Fibroblast of pulmonary artery (primary cell): ENCODE data around the gene ANLN.

Experiments
- DNase-seq: peaks from one replicate; pipeline ENCODE4 v3.0.0-alpha.2; 2010; ENCODE audit warnings: low read depth
- H3K4me3 ChIP-seq: replicated peaks from 2 replicates; pipeline ENCODE4 v1.5.1; 2011; ENCODE audit warnings: low read depth, mild to moderate bottlenecking, control low read depth, low read length, moderate library complexity
- CTCF ChIP-seq: IDR thresholded peaks from 2 replicates; pipeline ENCODE4 v1.5.1; 2011; ENCODE audit warnings: mild to moderate bottlenecking, control low read depth, low read length, inconsistent platforms; ENCODE audit errors: missing control alignments

The ANLN gene

GRCh38 chr7:36449685-36450084 lies 60.0 kb downstream of the ANLN start:
- no peak for TF ChIP-seq CTCF
- no peak for DNase-seq
- H3K4me3 ChIP-seq = no peak overlapping the region

GRCh38 chr7:36453769-36454168 lies 64.1 kb downstream of the ANLN start:
- DNase-seq = no peak
- no peak overlapping the region for H3K4me3 ChIP-seq
- TF ChIP-seq CTCF = no peak

GRCh38 chr7:36455646-36456045 lies 66.0 kb downstream of the ANLN start:
- no peak for TF ChIP-seq CTCF
- H3K4me3 ChIP-seq = no peak overlapping the region
- DNase-seq = no peak

GRCh38 chr7:36456138-36456537 lies 66.5 kb downstream of the ANLN start:
- no peak for TF ChIP-seq CTCF
- no peak overlapping the region for H3K4me3 ChIP-seq
- DNase-seq = no peak

GRCh38 chr7:36456548-36456947 lies 66.9 kb downstream of the ANLN start:
- no peak overlapping the region for H3K4me3 ChIP-seq
- no peak for TF ChIP-seq CTCF

GRCh38 chr7:36459236-36459960 lies 69.7 kb downstream of the ANLN start:
- TF ChIP-seq CTCF = no peak
- DNase-seq = no peak
- H3K4me3 ChIP-seq = no peak overlapping the region

More at GRCh38 chr7:36456548-36456947, 66.9 kb downstream of the ANLN start:
- DNase-seq = no peak
